GM21786 (cell line): ENCODE measurements around the gene PEMT.

Source experiments
- ATAC-seq: cut with Tn5 transposase; IDR thresholded peaks from one replicate; pipeline ENCODE4 v1.9.1; 2021; ENCODE audit not compliant: unreplicated experiment

The PEMT gene

DNA sequence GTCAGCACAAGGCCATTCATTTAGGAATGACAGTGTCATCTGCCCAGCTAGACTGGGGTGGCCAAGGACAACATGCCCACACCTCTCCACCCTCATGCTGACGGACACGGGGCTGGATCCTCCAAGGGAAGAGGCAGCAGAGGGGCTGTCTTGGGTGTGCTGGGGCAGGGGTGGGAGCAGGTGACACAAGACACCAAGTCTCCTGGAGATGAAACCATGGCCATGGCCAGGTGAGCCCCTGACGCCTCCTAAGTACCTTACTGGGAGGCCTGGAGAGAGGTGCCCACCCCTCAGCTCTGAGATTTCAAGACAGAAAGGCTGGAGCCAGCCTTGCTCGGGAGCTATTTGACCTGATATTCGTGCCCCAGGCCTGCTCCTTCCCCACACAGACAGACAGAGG is 86.4 kb downstream of the PEMT start:
- ATAC-seq, result no peak

DNA sequence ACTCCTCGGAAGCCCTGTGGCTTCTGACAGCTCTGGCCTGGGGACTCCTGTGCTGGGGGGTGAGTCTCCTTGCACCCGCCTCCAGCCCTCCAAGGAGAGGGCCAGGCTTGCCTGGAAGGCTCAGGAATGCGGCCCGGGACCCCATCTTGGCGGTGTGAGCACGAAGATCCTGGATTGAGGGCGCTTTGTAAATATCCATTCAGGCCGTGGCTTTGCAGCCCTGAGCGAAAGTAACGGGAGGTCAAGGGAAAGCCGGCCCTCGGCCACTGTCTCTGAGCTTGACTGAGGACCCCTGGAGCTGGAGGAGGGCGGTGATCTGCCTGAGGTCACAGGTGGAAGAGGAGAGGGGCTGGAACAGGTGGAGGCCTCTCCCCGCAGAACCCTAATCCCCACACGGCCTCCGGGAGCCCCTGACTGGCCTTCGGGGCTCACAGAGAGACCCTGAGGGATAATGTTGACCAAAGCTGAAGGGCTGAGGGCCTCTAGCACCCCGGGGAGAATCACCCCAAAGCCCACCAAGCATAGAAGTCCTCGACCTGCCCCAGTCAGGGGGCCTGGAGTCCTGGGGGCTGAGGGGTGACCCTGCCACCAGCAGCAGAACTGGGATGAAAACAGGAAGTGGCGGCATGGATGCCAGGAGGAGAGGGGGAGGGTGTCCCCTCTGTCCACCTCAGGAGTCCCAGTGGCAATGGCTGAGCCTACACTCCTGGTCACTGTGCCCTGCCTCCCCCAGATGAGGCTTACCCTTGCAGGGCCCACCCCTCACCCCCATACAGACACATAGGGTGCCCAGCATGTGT is 87.0 kb downstream of the PEMT start:
- no peak for ATAC-seq

DNA sequence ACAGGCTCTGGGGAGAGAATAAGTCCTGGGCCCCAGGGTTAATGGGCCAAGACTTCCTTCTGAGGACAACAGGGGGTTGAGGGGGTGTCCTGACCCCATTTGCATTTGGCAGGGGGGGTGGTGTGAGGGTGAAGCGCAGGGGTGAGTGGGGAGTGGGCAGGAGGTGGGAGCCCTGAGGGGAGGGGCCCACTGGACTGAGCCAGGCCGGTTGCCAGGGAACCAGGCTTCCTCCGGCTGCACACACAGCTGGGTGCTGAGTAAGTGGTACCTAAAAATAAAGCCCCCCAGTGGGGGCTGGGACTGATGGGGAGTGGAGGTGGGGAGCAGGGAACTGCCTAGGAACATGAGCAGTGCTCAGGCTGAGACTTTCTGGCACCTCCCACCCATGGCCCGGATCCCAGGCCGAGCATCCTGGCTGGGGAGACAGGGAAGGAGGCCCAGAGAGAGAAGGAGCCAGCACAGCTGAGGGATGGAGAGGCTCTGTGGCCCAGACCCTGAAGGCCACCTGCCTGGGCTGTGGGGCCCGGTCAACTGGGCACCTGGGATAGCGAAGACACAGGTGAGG is 87.9 kb downstream of the PEMT start:
- no peak for ATAC-seq

DNA sequence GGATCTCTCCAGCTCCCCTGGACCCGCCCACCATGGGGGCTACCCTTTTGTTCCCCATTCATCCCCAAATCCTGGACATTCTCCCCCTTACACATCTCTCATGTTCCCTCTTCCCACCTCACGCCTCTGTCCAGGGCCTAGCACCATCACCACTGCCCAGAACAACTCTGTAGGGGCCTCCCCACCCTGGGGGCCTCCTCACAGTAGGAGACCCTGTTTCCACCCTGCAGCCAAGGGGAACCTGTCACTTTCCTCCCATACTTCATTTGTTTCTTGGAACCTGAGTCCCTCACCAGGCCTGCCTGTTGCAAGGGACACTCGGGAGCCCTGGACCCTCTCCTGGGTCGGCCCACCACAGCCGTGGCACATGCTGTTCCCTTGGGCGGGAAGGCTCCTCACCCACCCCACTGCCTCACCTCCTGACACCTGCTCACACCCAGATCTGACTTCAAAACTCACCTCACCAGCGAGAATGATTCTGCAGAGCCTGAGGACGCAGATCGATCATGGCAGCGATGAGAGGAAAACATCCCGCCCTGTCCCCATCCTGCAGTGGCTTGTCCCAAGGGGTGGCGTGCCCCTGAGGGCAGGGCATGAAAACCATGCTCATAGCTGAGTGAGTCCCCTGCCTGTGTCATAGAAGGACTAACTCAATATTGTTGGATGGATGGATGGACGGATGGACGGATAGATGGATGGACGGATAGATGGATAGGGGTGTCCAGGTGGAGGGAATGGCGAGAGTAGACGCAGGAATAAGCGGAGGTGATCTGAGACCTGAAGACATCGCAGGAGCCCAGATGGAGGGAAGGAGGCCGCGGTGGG is 88.6 kb downstream of the PEMT start:
- ATAC-seq, result no peak

DNA sequence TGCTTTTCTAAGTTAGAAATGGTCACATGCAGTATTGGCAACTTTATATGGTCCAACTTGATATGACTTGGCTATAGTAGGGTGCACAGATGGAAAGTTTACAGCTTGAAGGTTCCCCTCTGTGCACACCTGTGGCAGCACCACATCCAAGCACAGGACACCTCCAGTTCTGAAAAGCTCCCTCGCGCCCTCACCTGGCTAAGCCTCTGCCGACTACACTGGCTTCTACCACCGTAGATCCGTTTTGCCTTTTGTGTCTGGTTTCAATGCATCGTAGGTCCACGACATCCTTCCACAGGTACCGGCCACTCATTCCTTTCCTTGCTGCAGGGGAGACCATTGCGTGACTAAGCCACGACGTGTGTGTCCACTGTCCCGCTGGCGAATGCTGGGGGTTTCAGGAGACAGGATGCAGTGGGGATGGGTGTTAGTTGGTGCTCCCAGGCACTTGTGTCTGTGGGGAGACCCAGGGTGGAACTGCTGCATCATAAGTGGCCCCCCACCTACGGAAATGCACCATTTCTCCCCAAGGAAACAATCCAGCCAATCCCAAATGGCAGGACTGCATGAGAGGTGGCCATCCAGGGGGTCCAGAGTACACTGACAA is 90.4 kb downstream of the PEMT start:
- no peak for ATAC-seq

DNA sequence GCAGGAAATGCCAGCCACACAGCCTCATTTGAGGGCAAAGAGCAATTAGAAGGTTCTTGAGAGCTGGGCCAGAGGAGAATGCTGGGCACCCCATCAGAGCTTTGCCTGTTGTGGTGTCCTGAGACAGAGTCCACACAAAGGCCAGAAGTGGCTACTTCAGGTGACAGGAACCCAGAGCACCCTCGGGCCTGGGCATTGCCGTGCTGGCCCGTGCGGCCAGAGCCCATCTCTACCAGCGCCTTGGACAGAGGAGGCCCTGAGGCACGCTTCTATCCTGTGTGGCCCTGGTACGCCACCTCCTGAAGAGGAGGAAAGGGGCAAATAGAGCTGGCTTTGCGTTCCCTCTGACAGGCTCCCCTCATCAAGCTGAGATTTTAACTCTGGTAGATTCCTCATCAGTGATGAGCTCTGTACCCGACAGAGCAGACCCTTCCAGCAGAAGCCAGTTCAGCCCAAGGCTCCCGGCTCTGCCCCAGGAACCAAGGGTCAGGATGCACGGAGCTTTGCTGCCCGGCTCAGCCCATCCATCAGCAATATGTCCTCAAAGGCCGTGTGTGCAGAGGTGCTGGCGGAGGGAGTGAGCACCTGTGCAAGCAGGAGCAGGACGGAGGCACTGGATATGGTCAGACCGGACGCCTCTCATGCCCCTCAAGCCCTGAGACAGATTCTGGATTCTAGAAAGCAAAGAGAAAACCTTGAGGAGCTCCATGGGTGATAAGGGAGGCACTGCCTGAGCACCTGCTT is 91.9 kb downstream of the PEMT start:
- ATAC-seq, result no peak

DNA sequence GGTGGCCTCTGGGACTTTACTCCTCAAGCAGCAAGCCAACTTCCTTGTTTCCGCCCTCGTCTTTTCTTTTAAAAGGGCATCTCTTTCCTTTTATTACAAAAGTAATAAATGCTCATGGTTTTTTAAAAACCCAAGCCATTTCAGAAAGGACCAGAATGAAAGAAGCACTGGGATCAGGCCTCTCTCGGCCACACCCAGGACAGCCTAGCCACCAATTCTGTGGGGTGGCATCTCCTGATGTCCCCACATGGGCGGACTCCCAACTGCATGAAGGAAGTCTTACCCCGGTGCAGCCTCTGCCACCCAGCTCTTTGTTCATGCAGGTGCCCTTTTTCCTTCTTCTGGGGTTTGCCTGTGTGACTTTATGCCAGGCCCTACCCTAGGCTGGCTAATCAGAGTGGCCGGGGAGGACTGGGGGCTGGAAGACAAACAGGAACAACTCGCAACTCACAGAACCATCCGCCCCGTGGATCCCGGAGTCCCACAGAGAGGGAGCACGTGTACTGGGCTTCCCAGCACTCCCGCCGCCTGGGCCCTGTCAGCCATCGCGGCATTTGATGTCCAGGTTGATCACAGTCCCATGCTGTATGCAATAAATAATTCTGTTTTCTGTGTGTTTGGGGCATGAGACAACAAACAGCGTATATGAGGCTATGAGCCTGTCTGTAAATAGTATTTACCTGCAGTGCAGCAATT is 92.8 kb downstream of the PEMT start:
- no peak for ATAC-seq

DNA sequence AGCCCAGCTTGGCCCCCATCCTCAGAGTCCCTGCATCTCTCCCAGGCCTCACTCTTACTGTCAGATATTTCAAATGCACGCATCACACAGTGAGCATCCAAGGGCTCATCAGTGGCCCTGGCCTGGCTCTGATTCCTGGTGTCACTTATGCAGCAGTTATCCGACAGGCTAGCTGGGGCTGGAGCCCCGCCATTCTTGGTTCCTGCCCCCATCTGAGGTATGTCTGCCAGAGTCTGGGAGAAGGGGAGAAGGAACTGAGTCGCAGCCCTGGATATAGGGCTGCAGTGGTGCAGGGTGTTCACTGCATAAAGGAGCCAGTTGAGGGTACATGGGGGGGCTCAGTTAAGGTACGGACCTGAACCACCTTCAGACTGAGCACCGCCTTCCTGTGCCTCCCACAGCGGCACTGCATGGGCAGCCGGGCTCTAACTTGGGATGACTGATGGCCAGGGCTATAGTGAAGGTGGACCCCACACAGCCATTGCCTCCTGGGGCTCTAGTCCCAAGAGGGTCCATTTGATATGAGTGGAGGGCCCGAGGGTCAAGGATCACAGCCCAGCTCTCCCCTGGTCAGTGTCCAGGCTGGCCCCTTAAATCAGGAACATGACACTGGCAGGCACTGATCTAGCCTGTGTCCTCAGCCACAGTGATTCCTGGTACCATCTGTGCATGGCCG is 93.5 kb downstream of the PEMT start:
- ATAC-seq, result no peak

DNA sequence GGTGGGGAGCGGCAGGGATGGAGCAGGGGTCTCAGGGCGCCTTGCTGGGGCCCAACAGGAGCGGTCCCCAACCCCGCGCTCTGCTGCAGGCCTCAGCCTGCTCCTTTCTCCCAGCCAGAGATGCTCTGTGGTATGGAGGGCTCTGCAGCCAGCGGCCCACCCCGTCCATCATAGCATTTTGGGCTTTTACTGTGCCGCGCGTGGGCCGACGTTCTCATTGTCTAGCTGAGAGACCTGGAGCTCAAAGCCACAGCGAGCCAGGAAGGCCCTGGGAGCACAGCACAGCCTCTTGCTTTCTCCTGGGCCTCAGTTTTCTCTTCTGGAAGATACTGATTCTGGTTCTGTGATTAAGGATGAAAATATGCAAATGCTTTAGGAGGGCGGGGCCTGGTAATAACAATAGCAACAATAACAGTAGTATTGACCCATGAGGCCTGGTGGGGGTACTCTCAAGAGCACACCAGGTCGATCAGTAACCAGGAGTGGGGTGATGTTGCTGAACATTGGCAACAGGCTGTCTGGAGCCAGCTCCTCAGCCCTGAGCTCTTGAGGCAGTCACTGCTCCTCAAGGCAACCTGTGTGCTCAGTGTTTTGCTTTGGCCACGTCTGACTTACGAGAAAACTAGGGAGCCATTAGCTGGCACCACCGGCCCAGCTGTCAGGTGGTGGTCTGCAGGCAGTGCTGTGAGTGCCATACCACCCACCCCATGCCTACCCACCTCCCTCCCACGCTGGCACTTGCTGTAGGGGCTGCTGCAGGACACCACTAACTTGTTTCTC is 94.3 kb downstream of the PEMT start:
- no peak for ATAC-seq

DNA sequence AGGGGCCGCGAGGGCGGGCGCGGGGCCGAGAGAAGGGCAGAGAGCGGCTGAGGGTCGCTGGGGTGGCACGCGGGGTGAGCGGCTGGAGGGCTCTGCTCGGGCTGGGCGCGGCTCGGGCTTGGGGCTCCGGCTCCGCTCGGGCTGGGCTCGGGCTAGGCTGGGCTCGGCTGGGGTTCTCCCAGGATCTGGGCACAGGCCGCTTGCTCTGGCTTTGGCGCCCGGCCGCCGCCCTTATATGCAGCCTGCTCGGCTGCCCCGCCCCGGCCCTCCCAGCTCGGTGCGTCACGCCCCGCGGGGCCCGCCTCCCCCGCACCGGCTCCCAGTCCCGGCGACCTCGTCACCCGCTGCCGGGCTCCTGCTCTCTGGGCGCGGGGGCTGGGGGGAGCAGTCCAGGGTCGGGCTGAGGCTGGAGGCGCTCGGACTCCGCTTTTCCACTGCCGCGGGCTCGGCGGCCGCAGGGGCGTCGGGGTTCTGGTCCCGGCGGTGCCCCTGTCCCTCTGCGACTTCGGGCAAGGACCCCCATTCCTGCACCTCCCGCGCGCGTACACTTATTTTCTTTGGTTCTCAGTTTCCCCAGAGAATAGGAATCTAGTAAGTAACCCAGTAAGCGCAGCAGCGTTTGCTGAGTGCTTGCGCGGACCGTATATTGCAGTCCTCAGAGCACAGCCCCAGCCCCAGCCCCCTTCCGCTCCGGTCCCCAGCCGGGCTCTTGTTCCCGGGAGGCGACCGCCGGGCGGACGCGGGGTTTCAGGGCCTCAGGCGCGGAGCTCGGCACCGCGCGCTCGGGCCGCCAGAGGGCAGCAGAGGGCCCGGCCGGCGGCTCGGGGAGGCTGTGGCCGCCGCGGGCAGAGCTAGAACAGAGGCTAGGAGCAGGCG is 95.1 kb downstream of the PEMT start, which contains the start of gene RASD1:
RASD1 (minus strand) TSS at position 207 of the 876 bp plus-strand sequence. CDS start 214 bp downstream, outside the sequence.
- ATAC-seq, result peak; percentile 59

DNA sequence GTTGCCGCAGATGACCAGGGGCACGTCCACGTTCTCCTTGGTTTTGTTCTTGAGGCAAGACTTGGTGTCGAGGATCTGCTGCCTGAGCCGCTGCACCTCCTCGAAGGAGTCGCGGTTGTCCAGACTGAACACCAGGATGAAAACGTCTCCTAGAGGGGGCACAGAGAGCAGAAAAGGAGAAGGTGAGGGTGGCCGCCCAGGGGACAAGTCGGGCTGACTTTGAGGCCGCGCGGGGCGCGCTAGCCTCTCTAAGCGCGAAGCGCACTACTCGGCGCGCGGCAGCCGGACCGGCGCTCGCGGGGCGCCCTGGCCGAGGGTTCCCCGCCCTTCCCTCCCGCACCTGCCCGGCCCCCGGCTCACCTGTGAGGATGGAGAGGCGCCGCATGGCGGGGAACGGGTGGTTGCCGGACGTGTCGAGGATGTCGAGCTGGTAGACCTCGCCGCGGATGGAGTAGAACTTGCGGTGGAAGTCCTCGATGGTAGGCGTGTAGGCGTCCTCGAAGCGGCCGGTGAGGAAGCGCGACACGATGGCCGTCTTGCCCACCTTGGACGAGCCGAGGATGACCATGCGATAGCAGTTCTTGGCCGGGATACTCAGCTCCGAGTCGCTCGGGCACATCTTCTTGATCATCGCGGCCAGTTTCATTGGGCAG is 95.8 kb downstream of the PEMT start:
- ATAC-seq, result no peak

DNA sequence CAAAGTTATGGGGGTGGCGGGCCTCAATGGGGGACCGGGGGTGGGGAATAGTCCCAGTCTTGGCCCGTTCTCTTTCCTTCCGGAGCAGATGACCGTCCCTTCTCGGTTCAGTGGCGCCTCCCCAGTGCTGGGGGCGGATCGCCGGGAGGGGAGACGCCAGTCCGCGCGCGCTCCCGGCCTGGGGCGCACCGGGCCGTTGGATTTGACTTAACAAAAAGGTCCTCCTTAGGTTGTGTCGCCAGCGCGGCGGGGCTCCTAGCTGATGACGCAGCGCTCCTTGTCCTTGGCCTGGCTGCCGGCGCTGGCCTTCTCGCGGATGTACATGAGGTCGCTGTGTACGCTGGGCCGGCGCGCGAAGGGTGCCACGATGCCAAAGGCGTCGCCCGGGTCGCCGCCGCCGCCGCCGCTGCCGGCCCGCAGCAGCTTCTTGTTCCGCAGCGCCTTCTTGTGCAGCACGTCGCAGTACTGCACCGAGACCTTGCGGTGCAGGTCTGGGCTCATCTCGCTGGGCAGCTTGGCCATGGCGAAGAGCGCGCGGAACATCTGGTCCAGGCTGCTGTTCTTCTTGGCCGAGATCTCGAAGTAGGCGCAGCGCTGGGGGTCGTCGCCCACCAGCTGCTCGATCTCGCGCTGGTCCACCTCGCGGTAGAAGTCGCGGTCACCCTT is 96.5 kb downstream of the PEMT start:
- ATAC-seq, result no peak

DNA sequence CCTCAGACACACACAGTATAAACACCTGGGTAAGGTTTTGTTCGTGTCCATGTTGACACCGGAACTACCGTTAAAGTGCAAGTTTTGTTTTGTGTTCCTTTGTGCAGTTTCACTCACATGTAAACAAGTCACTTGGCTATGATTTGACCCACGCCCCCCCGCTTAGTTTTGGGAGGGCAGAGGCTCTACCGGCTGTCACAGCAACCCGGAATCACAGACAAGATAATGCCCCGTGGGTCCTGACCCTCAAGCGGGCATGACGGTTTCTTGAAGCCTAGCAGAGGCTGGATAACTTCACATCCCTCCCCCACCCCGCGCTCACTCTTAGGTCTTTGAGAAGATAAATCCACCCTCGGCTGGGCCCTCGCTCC is 97.0 kb downstream of the PEMT start:
- no peak for ATAC-seq

DNA sequence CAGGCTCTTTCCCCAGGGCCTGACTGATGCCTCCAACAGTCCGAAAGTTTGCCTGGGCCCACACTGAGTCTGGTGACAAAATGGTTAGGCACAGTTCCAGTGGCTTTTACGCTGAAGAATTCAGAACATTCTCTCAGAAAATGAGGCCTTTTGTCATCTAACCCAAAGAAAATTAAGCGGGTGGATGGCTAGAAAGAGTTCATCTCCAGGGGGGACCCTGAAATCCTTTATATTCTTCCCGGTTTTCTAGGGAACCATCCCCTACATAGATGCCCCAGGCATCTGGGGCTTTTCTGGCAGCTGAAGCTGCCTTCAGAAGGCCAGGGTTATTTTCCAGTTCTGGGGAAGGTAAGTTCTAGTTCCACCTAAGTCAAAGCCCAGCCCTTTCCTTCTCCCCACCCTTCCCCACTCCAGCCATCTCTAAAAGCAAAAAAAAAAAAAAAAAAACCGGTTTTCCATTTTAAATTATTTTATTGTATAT is 97.5 kb downstream of the PEMT start:
- ATAC-seq, result no peak

DNA sequence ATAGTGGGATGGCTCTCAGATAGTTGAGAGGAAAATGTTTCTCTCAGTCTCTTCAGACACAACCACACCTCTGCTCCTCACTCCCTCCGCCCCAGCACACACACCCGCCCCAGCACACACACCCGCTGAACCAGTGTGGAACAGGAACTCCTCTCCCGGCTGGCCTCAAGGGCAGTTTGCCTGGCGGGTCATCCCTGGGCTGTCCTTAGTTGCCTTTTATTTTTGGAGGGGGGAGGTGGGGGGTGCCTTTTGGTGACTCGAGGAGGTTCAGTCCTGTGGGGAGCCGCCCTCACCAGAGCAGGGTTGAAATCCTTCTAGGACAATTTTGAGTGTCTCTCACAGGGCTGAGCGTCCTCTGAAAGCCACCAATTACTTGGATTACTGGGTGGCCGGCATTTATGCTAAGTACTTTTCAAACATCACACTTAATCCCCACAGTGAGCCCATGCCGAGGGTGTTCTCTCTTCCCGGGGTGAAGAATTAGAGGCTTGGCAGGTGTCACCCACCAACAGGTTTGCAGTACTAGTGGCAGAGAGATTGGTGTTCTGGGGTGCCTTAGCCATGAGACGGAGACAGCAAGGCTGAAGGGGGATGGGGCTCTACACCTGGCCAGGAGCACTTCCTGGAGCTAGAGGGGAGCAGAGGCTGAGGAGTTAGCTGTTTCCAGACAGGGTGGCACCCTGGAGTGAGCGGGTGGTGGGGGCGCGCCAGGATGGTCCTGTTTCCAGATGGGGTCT is 98.1 kb downstream of the PEMT start:
- no peak for ATAC-seq

DNA sequence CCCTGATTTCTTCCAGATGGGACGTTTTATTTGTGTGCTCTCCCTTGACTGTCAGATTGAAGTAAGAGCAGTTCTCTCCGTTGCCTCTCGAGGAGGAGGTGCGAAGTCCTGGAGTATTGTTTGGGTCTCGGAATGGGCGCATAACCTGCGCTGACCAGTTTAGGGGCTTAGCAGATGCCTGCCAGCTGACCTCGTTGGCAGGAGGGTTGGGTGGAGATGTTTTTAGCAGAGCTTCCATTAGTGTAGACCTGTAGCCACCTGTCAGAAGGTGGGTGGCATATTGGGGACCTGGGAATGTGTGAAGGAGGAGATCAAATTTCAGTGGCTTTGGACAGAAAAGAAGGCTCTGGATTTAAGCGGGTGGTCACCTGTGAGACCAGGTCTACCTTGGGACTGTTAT is 98.9 kb downstream of the PEMT start:
- ATAC-seq, result no peak
